ENCODE measurements around the gene KAT2B.

Gene KAT2B

GRCh38 chr3:20047976-20048883 lies 8.0 kb downstream of the KAT2B start:
- peak overlapping the region in 2 of 11 experiments; percentile 14 to 30; a peak in 2 of 22 replicates for H3K27ac ChIP-seq
- peaks cover 0 to 8% (median 0%) of the 10 kb centered on the region in 11 experiments; a peak in 1 of 22 replicates for H4K20me1 ChIP-seq
- peaks cover 24 to 47% (median 29%) of the 10 kb centered on the region in 10 experiments for H3K4me1 ChIP-seq
- no peaks in the 10 kb centered on the region; a peak in 1 of 22 replicates for H3K36me3 ChIP-seq
- peak overlapping the region in 10 of 11 experiments; percentile 10 to 56 (median 36); a peak in 15 of 22 replicates for H3K4me2 ChIP-seq
- H3K9me3 ChIP-seq (replicated peaks in 1 of 11): no peaks in the 10 kb centered on the region
- H3K4me3 ChIP-seq: no peak overlapping the region
- no peaks in the 10 kb centered on the region for H3K27me3 ChIP-seq
- no peak for TF ChIP-seq Cebpa-rat (IDR thresholded peaks at IDR 0.05)
- peak overlapping the region in 1 of 11 experiments; percentile 0; a peak in 1 of 22 replicates for H3K9ac ChIP-seq

- Histone ChIP-seq H3K4me2 (no peak overlapping the region), H3K4me1 (peaks cover 29 to 56% (median 36%) of the 10 kb centered on the region in 10 experiments), H3K36me3 (no peaks in the 10 kb centered on the region; a peak in 1 of 22 replicates), H3K27me3 (no peaks in the 10 kb centered on the region), H3K27ac (no peak overlapping the region), H3K9me3 (replicated peaks in 1 of 11) (no peaks in the 10 kb centered on the region), H4K20me1 (peaks cover 0 to 4% (median 0%) of the 10 kb centered on the region in 11 experiments; a peak in 1 of 22 replicates), H3K4me3 (no peak overlapping the region), H3K9ac (no peak overlapping the region)
- TF ChIP-seq Cebpa-rat (IDR thresholded peaks at IDR 0.05): no peak
Observed at GRCh38 chr3:20051123-20051806, 11.0 kb downstream of the KAT2B start.

- H3K27me3 ChIP-seq: no peaks in the 10 kb centered on the region
- H3K4me3 ChIP-seq: no peak overlapping the region
- H3K36me3 ChIP-seq: no peaks in the 10 kb centered on the region; a peak in 1 of 22 replicates
- TF ChIP-seq Cebpa-rat (IDR thresholded peaks at IDR 0.05): no peak
- H3K9ac ChIP-seq: no peak overlapping the region
- H4K20me1 ChIP-seq: peaks cover 0 to 4% (median 0%) of the 10 kb centered on the region in 11 experiments; a peak in 2 of 22 replicates
- H3K4me2 ChIP-seq: no peak overlapping the region; a peak in 1 of 22 replicates
- H3K4me1 ChIP-seq: peaks cover 28 to 62% (median 39%) of the 10 kb centered on the region in 10 experiments
- peak overlapping the region in 4 of 11 experiments; percentile 5 to 73 (median 20); a peak in 3 of 22 replicates for H3K27ac ChIP-seq
- no peaks in the 10 kb centered on the region; a peak in 1 of 22 replicates for H3K9me3 ChIP-seq (replicated peaks in 1 of 11)
Observed at GRCh38 chr3:20052851-20053250, 12.6 kb downstream of the KAT2B start.

- Histone ChIP-seq H3K4me1 (peaks cover 15 to 52% (median 28%) of the 10 kb centered on the region in 10 experiments), H3K9ac (peak overlapping the region in 9 of 11 experiments; percentile 1 to 60 (median 36); a peak in 10 of 22 replicates), H3K9me3 (replicated peaks in 1 of 11) (peaks cover 0 to 10% (median 6%) of the 10 kb centered on the region in 11 experiments; a peak in 7 of 22 replicates), H3K36me3 (no peaks in the 10 kb centered on the region; a peak in 1 of 22 replicates), H3K4me2 (peak overlapping the region; percentile 44 to 78 (median 58)), H3K4me3 (no peak overlapping the region), H3K27me3 (no peaks in the 10 kb centered on the region), H4K20me1 (peaks cover 0 to 4% (median 0%) of the 10 kb centered on the region in 11 experiments; a peak in 2 of 22 replicates), H3K27ac (peak overlapping the region in 9 of 11 experiments; percentile 50 to 74 (median 64); a peak in 18 of 22 replicates)
- peak in 8 of 11 experiments; percentile 36 to 84 (median 68); a peak in 13 of 22 replicates for TF ChIP-seq Cebpa-rat (IDR thresholded peaks at IDR 0.05)
Observed at GRCh38 chr3:20054549-20054987, 14.3 kb downstream of the KAT2B start.

- Histone ChIP-seq H3K9me3 (replicated peaks in 1 of 11) (peaks cover 0 to 16% (median 6%) of the 10 kb centered on the region in 11 experiments; a peak in 8 of 22 replicates), H3K4me1 (peaks cover 15 to 56% (median 29%) of the 10 kb centered on the region in 10 experiments), H3K27ac (peak overlapping the region in 9 of 11 experiments; percentile 50 to 74 (median 64); a peak in 18 of 22 replicates), H3K4me2 (peak overlapping the region; percentile 44 to 78 (median 58)), H3K36me3 (no peaks in the 10 kb centered on the region), H4K20me1 (peaks cover 0 to 4% (median 0%) of the 10 kb centered on the region in 11 experiments; a peak in 2 of 22 replicates), H3K9ac (peak overlapping the region in 9 of 11 experiments; percentile 1 to 60 (median 36); a peak in 12 of 22 replicates), H3K4me3 (no peak overlapping the region), H3K27me3 (no peaks in the 10 kb centered on the region)
- TF ChIP-seq Cebpa-rat (IDR thresholded peaks at IDR 0.05): no peak; a peak in 1 of 22 replicates
Observed at GRCh38 chr3:20055020-20055775, 15.0 kb downstream of the KAT2B start.

GRCh38 chr3:20055842-20056241 lies 15.6 kb downstream of the KAT2B start:
- peak overlapping the region in 8 of 11 experiments; percentile 50 to 74 (median 66); a peak in 12 of 22 replicates for H3K27ac ChIP-seq
- H3K27me3 ChIP-seq: no peaks in the 10 kb centered on the region
- peaks cover 0 to 21% (median 6%) of the 10 kb centered on the region in 11 experiments; a peak in 8 of 22 replicates for H3K9me3 ChIP-seq (replicated peaks in 1 of 11)
- H3K4me1 ChIP-seq: peaks cover 19 to 62% (median 34%) of the 10 kb centered on the region in 10 experiments
- no peaks in the 10 kb centered on the region for H3K36me3 ChIP-seq
- H3K4me3 ChIP-seq: no peak overlapping the region
- H4K20me1 ChIP-seq: peaks cover 0 to 4% (median 0%) of the 10 kb centered on the region in 11 experiments; a peak in 2 of 22 replicates
- no peak overlapping the region for H3K9ac ChIP-seq
- no peak for TF ChIP-seq Cebpa-rat (IDR thresholded peaks at IDR 0.05)
- peak overlapping the region in 8 of 11 experiments; percentile 53 to 78 (median 61); a peak in 14 of 22 replicates for H3K4me2 ChIP-seq

- H3K27ac ChIP-seq: peak overlapping the region in 8 of 11 experiments; percentile 5 to 37 (median 22); a peak in 5 of 22 replicates
Observed at GRCh38 chr3:20056725-20057611, 16.7 kb downstream of the KAT2B start.

More at GRCh38 chr3:20056725-20057611, 16.7 kb downstream of the KAT2B start:
- H3K9ac ChIP-seq: no peak overlapping the region
- H3K9me3 ChIP-seq (replicated peaks in 1 of 11): peaks cover 0 to 21% (median 6%) of the 10 kb centered on the region in 11 experiments; a peak in 8 of 22 replicates
- peaks cover 24 to 69% (median 41%) of the 10 kb centered on the region in 10 experiments for H3K4me1 ChIP-seq
- no peak for TF ChIP-seq Cebpa-rat (IDR thresholded peaks at IDR 0.05)
- peaks cover 0 to 4% (median 0%) of the 10 kb centered on the region in 11 experiments; a peak in 2 of 22 replicates for H4K20me1 ChIP-seq
- no peak overlapping the region for H3K4me3 ChIP-seq
- H3K4me2 ChIP-seq: peak overlapping the region in 5 of 11 experiments; percentile 13 to 61 (median 37); a peak in 7 of 22 replicates
- no peaks in the 10 kb centered on the region for H3K36me3 ChIP-seq
- H3K27me3 ChIP-seq: no peaks in the 10 kb centered on the region
